Duodenal mucosa (tissue), 2 donors: Measurements from ENCODE around the gene MAP3K12.

ENCODE experiments used
- H3K27ac ChIP-seq: one replicate; pipeline ENCODE4 v1.7.0; 2013; ENCODE audit warnings: low read depth, low read length
- H3K27me3 ChIP-seq, 2 donors: one replicate each; pipeline ENCODE4 v1.7.0; 2013; ENCODE audit warnings: low read length in 2 of 2, control low read depth in 1 of 2; ENCODE audit not compliant: insufficient read depth in 2 of 2, control insufficient read depth in 1 of 2
- H3K36me3 ChIP-seq, 2 donors: one replicate each; pipeline ENCODE4 v1.7.0; 2013; ENCODE audit warnings: low read length in 2 of 2, control low read depth in 1 of 2; ENCODE audit not compliant: insufficient read depth in 2 of 2, control insufficient read depth in 1 of 2
- H3K4me1 ChIP-seq, 2 donors: one replicate each; pipeline ENCODE4 v1.7.0; 2013; ENCODE audit warnings: low read length in 2 of 2, control low read depth in 1 of 2; ENCODE audit not compliant: insufficient read depth in 2 of 2, control insufficient read depth in 1 of 2
- H3K4me3 ChIP-seq, 2 donors: one replicate each; pipeline ENCODE4 v1.7.0; 2013; ENCODE audit warnings: low read length in 2 of 2, low read depth in 1 of 2
- H3K9ac ChIP-seq, 2 donors: one replicate each; pipeline ENCODE4 v1.7.0; 2013; ENCODE audit warnings: low read length in 2 of 2, low read depth in 1 of 2
- H3K9me3 ChIP-seq, 2 donors: one replicate each; pipeline ENCODE4 v1.7.0; 2013; ENCODE audit warnings: low read length in 2 of 2, control low read depth in 1 of 2; ENCODE audit not compliant: control insufficient read depth in 1 of 2

Gene MAP3K12

GRCh38 chr12:53472056-53472582, 27.1 kb downstream of the MAP3K12 start:
- H3K4me1 ChIP-seq, result peaks cover 17 to 18% of the 10 kb centered on the region in 2 donors
- H3K36me3 ChIP-seq, result peaks cover 61 to 95% of the 10 kb centered on the region in 2 donors

GRCh38 chr12:53468282-53468681, 31.0 kb downstream of the MAP3K12 start:
- H3K36me3 ChIP-seq, result peaks cover 64 to 96% of the 10 kb centered on the region in 2 donors
- peaks cover 0 to 10% of the 10 kb centered on the region in 2 donors for H3K4me1 ChIP-seq
- no peak overlapping the region for H3K4me3 ChIP-seq
- H3K9ac ChIP-seq, result no peak overlapping the region
- H3K27me3 ChIP-seq, result no peaks in the 10 kb centered on the region
- no peaks in the 10 kb centered on the region for H3K9me3 ChIP-seq
- H3K27ac ChIP-seq, result no peak overlapping the region

More at GRCh38 chr12:53472056-53472582, 27.1 kb downstream of the MAP3K12 start:
- Histone ChIP-seq H3K27me3 (no peaks in the 10 kb centered on the region), H3K9me3 (no peaks in the 10 kb centered on the region), H3K9ac (no peak overlapping the region), H3K27ac (no peak overlapping the region), H3K4me3 (no peak overlapping the region)

- peaks cover 0 to 8% of the 10 kb centered on the region in 2 donors for H3K4me1 ChIP-seq
- H3K4me3 ChIP-seq, result no peak overlapping the region
- H3K36me3 ChIP-seq, result peaks cover 68 to 96% of the 10 kb centered on the region in 2 donors
- no peak overlapping the region for H3K27ac ChIP-seq
- no peaks in the 10 kb centered on the region for H3K27me3 ChIP-seq
- no peak overlapping the region for H3K9ac ChIP-seq
- no peaks in the 10 kb centered on the region for H3K9me3 ChIP-seq
Observed at GRCh38 chr12:53467880-53468279, 31.4 kb downstream of the MAP3K12 start.

GRCh38 chr12:53467082-53467481, 32.2 kb downstream of the MAP3K12 start:
- H3K9me3 ChIP-seq, result no peaks in the 10 kb centered on the region
- no peak overlapping the region for H3K27ac ChIP-seq
- peaks cover 73 to 96% of the 10 kb centered on the region in 2 donors for H3K36me3 ChIP-seq
- no peaks in the 10 kb centered on the region for H3K27me3 ChIP-seq
- H3K4me1 ChIP-seq, result peaks cover 0 to 8% of the 10 kb centered on the region in 2 donors
- no peak overlapping the region for H3K4me3 ChIP-seq
- H3K9ac ChIP-seq, result no peak overlapping the region

- Histone ChIP-seq H3K4me1 (peaks cover 0 to 8% of the 10 kb centered on the region in 2 donors), H3K9me3 (no peaks in the 10 kb centered on the region), H3K27me3 (no peaks in the 10 kb centered on the region), H3K36me3 (peaks cover 73 to 96% of the 10 kb centered on the region in 2 donors), H3K9ac (no peak overlapping the region), H3K4me3 (no peak overlapping the region), H3K27ac (no peak overlapping the region)
Observed at GRCh38 chr12:53466640-53467039, 32.6 kb downstream of the MAP3K12 start.

GRCh38 chr12:53465679-53466078, 33.6 kb downstream of the MAP3K12 start:
- Histone ChIP-seq H3K4me3 (no peak overlapping the region), H3K9ac (no peak overlapping the region), H3K27me3 (no peaks in the 10 kb centered on the region), H3K9me3 (no peaks in the 10 kb centered on the region), H3K27ac (no peak overlapping the region), H3K36me3 (peaks cover 78 to 97% of the 10 kb centered on the region in 2 donors), H3K4me1 (peaks cover 0 to 8% of the 10 kb centered on the region in 2 donors)

GRCh38 chr12:53464685-53465418, 34.4 kb downstream of the MAP3K12 start:
- Histone ChIP-seq H3K27me3 (no peaks in the 10 kb centered on the region), H3K27ac (no peak overlapping the region), H3K9ac (no peak overlapping the region), H3K4me3 (no peak overlapping the region), H3K9me3 (no peaks in the 10 kb centered on the region), H3K4me1 (peaks cover 0 to 5% of the 10 kb centered on the region in 2 donors), H3K36me3 (peaks cover 86 to 97% of the 10 kb centered on the region in 2 donors)

GRCh38 chr12:53463802-53464560, 35.3 kb downstream of the MAP3K12 start:
- no peak overlapping the region for H3K4me3 ChIP-seq
- peaks cover 93 to 99% of the 10 kb centered on the region in 2 donors for H3K36me3 ChIP-seq
- no peak overlapping the region for H3K9ac ChIP-seq
- no peaks in the 10 kb centered on the region for H3K27me3 ChIP-seq
- peaks cover 0 to 5% of the 10 kb centered on the region in 2 donors for H3K4me1 ChIP-seq
- no peak overlapping the region for H3K27ac ChIP-seq
- H3K9me3 ChIP-seq, result no peaks in the 10 kb centered on the region

GRCh38 chr12:53462935-53463334, 36.3 kb downstream of the MAP3K12 start:
- Histone ChIP-seq H3K36me3 (peaks cover 89 to 99% of the 10 kb centered on the region in 2 donors), H3K27me3 (no peaks in the 10 kb centered on the region), H3K27ac (no peak overlapping the region), H3K9ac (no peak overlapping the region), H3K9me3 (no peaks in the 10 kb centered on the region), H3K4me1 (peaks cover 0 to 5% of the 10 kb centered on the region in 2 donors), H3K4me3 (no peak overlapping the region)

- H3K9me3 ChIP-seq, result no peaks in the 10 kb centered on the region
- no peak overlapping the region for H3K4me3 ChIP-seq
- H3K4me1 ChIP-seq, result peaks cover 2 to 7% of the 10 kb centered on the region in 2 donors
- H3K27me3 ChIP-seq, result no peaks in the 10 kb centered on the region
- peaks cover 78 to 99% of the 10 kb centered on the region in 2 donors for H3K36me3 ChIP-seq
- H3K27ac ChIP-seq, result no peak overlapping the region
- no peak overlapping the region for H3K9ac ChIP-seq
Observed at GRCh38 chr12:53461591-53461990, 37.7 kb downstream of the MAP3K12 start.
